ENCODE results near the gene ATP8B1.

DNA sequence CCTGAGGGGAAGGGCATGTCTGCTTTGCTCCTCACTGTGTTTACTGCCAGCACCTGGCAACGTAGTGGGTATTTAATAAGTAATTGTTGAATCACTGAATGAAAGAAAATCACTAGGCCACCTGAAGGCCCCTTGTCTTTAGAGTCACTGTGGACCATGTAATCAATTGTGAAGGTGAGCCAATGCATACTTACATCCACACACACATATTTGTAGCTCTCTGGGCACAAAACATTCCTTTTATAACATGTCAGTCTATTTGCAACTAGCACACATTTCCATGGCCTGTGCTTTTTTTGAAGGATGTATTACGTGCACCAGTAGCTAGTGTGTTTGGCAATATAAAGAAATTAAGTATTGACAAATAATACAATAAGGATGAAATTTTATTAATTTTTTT is 11.2 kb downstream of the ATP8B1 start:
- TF ChIP-seq POLR2A (IDR thresholded peaks at IDR 0.05; ENCODE audit: borderline replicate concordance, extremely low read depth, insufficient read depth, insufficient read length) (no peak), ZNF274 (IDR thresholded peaks at IDR 0.05; ENCODE audit: low read depth, low read length) (no peak), EZH2phosphoT487 (IDR thresholded peaks at IDR 0.05; ENCODE audit: borderline replicate concordance) (no peak), POLR2AphosphoS5 (IDR thresholded peaks at IDR 0.05; ENCODE audit: low read depth, low read length) (no peak), EZH2 (IDR thresholded peaks at IDR 0.05) (no peak)
- TF ChIP-seq, protein P1, sequence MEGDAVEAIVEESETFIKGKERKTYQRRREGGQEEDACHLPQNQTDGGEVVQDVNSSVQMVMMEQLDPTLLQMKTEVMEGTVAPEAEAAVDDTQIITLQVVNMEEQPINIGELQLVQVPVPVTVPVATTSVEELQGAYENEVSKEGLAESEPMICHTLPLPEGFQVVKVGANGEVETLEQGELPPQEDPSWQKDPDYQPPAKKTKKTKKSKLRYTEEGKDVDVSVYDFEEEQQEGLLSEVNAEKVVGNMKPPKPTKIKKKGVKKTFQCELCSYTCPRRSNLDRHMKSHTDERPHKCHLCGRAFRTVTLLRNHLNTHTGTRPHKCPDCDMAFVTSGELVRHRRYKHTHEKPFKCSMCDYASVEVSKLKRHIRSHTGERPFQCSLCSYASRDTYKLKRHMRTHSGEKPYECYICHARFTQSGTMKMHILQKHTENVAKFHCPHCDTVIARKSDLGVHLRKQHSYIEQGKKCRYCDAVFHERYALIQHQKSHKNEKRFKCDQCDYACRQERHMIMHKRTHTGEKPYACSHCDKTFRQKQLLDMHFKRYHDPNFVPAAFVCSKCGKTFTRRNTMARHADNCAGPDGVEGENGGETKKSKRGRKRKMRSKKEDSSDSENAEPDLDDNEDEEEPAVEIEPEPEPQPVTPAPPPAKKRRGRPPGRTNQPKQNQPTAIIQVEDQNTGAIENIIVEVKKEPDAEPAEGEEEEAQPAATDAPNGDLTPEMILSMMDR (IDR thresholded peaks at IDR 0.05 in 2 of 3, conservative IDR thresholded peaks at IDR 0.05 in 1 of 3; ENCODE audit: borderline replicate concordance in 1 of 3, insufficient read depth in 1 of 3, low read depth in 2 of 3, low read length in 2 of 3): no peak
- TF ChIP-seq, protein P2, sequence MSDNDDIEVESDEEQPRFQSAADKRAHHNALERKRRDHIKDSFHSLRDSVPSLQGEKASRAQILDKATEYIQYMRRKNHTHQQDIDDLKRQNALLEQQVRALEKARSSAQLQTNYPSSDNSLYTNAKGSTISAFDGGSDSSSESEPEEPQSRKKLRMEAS (IDR thresholded peaks at IDR 0.05): no peak

All from HCT116 (cell line).